A549 (cell line): ENCODE results near the gene SLC25A26. TPM values are rescaled to one million over a fixed set of nuclear protein-coding genes. Genes with fewer than 3 reads are reported as not detected.

Experiments used
- ATAC-seq, 2 experiments: fragments of 200-7000 bp in 1 of 2; fragments of >200 bp in 1 of 2; cut with Nextera tagmentation in 1 of 2; cut with Tn5 transposase in 1 of 2; 3 replicates each; pipeline versions ENCODE4 v1.8.0 to v1.9.1; 2018 to 2020; ENCODE audit warnings: mild to moderate bottlenecking in 1 of 2, moderate library complexity in 1 of 2
- CTCF ChIA-PET: fragments of 300-600 bp; sonication (Branson Sonifier 250); formaldehyde crosslinking; extraction: SDS; loops from one replicate; lab custom pipeline; 2021; ENCODE audit warnings: antibody characterized with exemption, inconsistent platforms; lab: Yijun Ruan, JAX
- POLR2A ChIA-PET: fragments of 350-600 bp; formaldehyde crosslinking; extraction: SDS; loops from one replicate; lab custom pipeline; 2021; ENCODE audit warnings: antibody characterized with exemption, inconsistent platforms; lab: Yijun Ruan, JAX
- DNase-seq, 2 experiments: peaks; one replicate each; pipeline versions ENCODE4 v3.0.0 to v3.0.0-alpha.2; 2011 to 2016; ENCODE audit warnings: low read depth in 1 of 2, low spot score in 1 of 2
- FAIRE-seq: peaks from 2 replicates; lab custom pipeline; 2011; peaks lifted over from hg19 to GRCh38; lab: Jason Lieb, UNC
- H3K27ac ChIP-seq, 2 experiments: fragments of >200 bp; sonication (Bioruptor Twin); formaldehyde crosslinking; 3 replicates each; pipeline ENCODE4 v1.5.1; 2016 to 2017
- H3K4me1 ChIP-seq: fragments of >200 bp; sonication (Bioruptor Twin); formaldehyde crosslinking; 3 replicates; pipeline ENCODE4 v1.6.1; 2016
- H3K4me2 ChIP-seq: fragments of >200 bp; sonication (Bioruptor Twin); formaldehyde crosslinking; 3 replicates; pipeline ENCODE4 v1.6.1; 2016
- H3K4me3 ChIP-seq: fragments of >200 bp; sonication (Bioruptor Twin); formaldehyde crosslinking; 3 replicates; pipeline ENCODE4 v1.5.1; 2016
- H3K9me3 ChIP-seq: fragments of >200 bp; sonication (Bioruptor Twin); formaldehyde crosslinking; 3 replicates; pipeline ENCODE4 v1.6.1; 2016
- CHD4 ChIP-seq: fragments of 200-600 bp; sonication (generic); IDR thresholded peaks from 2 replicates; pipeline ENCODE4 v1.6.1; 2016; ENCODE audit warnings: antibody characterized with exemption, mild to moderate bottlenecking, borderline replicate concordance
- E2F6 ChIP-seq: IDR thresholded peaks from 2 replicates; pipeline ENCODE4 v1.6.1; 2012; ENCODE audit warnings: low read depth, borderline replicate concordance
- EHMT2 ChIP-seq: fragments of 200-600 bp; sonication (generic); IDR thresholded peaks from 2 replicates; pipeline ENCODE4 v1.6.1; 2016; ENCODE audit warnings: antibody characterized with exemption, low read depth, mild to moderate bottlenecking, moderate library complexity
- FOSB ChIP-seq: fragments of 250-450 bp; sonication (Bioruptor Pico); IDR thresholded peaks from 2 replicates; pipeline ENCODE4 v1.5.0; 2020; ENCODE audit warnings: mild to moderate bottlenecking, moderate library complexity
- HMGXB4 ChIP-seq: fragments of 250-450 bp; sonication (Bioruptor Pico); IDR thresholded peaks from 2 replicates; pipeline ENCODE4 v1.5.0; 2021; ENCODE audit warnings: mild to moderate bottlenecking, moderate library complexity, borderline replicate concordance
- HOXA7 ChIP-seq: fragments of 250-450 bp; sonication (Bioruptor Pico); IDR thresholded peaks from 2 replicates; pipeline ENCODE4 v1.5.0; 2020; ENCODE audit warnings: mild to moderate bottlenecking, moderate library complexity
- HOXB5 ChIP-seq: fragments of 250-450 bp; sonication (Bioruptor Pico); IDR thresholded peaks from 2 replicates; pipeline ENCODE4 v1.5.0; 2020; ENCODE audit warnings: mild to moderate bottlenecking, moderate library complexity
- MYC ChIP-seq: IDR thresholded peaks from 2 replicates; pipeline ENCODE4 v1.6.1; 2012; ENCODE audit warnings: mild to moderate bottlenecking, inconsistent platforms, low read length, improper control_type of control experiment, borderline replicate concordance
- PBX3 ChIP-seq: IDR thresholded peaks from 2 replicates; pipeline ENCODE4 v1.6.1; 2012
- REST ChIP-seq: fragments of 200-600 bp; sonication (generic); IDR thresholded peaks from 2 replicates; pipeline ENCODE4 v1.6.1; 2016; ENCODE audit warnings: antibody characterized with exemption, mild to moderate bottlenecking, moderate library complexity
- RNF2 ChIP-seq: fragments of 200-600 bp; sonication (generic); IDR thresholded peaks from 2 replicates; pipeline ENCODE4 v1.6.1; 2016; ENCODE audit warnings: low read depth, mild to moderate bottlenecking, antibody characterized with exemption, moderate library complexity, borderline replicate concordance
- TP53 ChIP-seq: fragments of 250-450 bp; sonication (Bioruptor Pico); IDR thresholded peaks from 2 replicates; pipeline ENCODE4 v1.5.0; 2021; ENCODE audit warnings: mild to moderate bottlenecking, moderate library complexity
- USF2 ChIP-seq: fragments of 450-650 bp; IDR thresholded peaks from 2 replicates; pipeline ENCODE4 v1.6.1; 2014; ENCODE audit warnings: antibody characterized with exemption
- WGBS: methylation state at CpG from one replicate; pipeline ENCODE4 v1.1.6; 2017; ENCODE audit errors: missing lambda C conversion rate; 5-methylcytosine and 5-hydroxymethylcytosine counted together
- polyA plus RNA-seq, 4 experiments: library from polyadenylated mRNA; depleted of rRNA in 3 of 4; stranded (reverse); fragments of >200 nt; fragmentation: RNase III in 1 of 4; extraction: RNeasy Plus Mini Kit Qiagen cat#74134 plus additional on column Dnase treatment in 1 of 4; gene quantifications; 2 replicates in 3 of 4; 3 replicates in 1 of 4; pipeline ENCODE4 v1.2.3, GENCODE V29; 2011 to 2017

The SLC25A26 gene
- polyA plus RNA-seq, 2 of the 4 experiments (the other 2 are of a cell fraction) = 13.0 to 30.5 TPM

- TF ChIP-seq HMGXB4 (CRISPR knock-in tag) = no peak
- TF ChIP-seq EHMT2 = no peak
- TF ChIP-seq CHD4 = no peak
- TF ChIP-seq E2F6 = no peak
- TF ChIP-seq FOSB (CRISPR knock-in tag) = no peak
- TF ChIP-seq HOXA7 (CRISPR knock-in tag) = no peak
Observed at GRCh38 chr3:66200786-66201185, 20.0 kb upstream of the SLC25A26 start (continued).

GRCh38 chr3:66203275-66203674, 17.5 kb upstream of the SLC25A26 start:
- POLR2A ChIA-PET = no interaction called here
- Histone ChIP-seq H3K4me3 (no peak overlapping the region), H3K4me1 (no peaks in the 10 kb centered on the region), H3K27ac (no peak overlapping the region), H3K4me2 (no peak overlapping the region), H3K9me3 (no peaks in the 10 kb centered on the region)
- FAIRE-seq (no peak), ATAC-seq (no peak), DNase-seq (no peak)
- TF ChIP-seq EHMT2 (no peak), PBX3 (no peak), HOXB5 (CRISPR knock-in tag) (no peak), USF2 (no peak), RNF2 (no peak), FOSB (CRISPR knock-in tag) (no peak), MYC (no peak), HMGXB4 (CRISPR knock-in tag) (no peak), REST (no peak), TP53 (no peak)
- CTCF ChIA-PET = no interaction called here
- 24% methylated on average over 2 of the region's 2 CpGs for WGBS
